HG02840 (cell line): ENCODE results near the gene FBXL7.

Source experiments
- ATAC-seq: cut with Tn5 transposase; IDR thresholded peaks from one replicate; pipeline ENCODE4 v1.9.1; 2021; ENCODE audit warnings: mild to moderate bottlenecking, moderate library complexity, moderate number of reproducible peaks; ENCODE audit not compliant: unreplicated experiment, low FRiP score

FBXL7 gene

DNA sequence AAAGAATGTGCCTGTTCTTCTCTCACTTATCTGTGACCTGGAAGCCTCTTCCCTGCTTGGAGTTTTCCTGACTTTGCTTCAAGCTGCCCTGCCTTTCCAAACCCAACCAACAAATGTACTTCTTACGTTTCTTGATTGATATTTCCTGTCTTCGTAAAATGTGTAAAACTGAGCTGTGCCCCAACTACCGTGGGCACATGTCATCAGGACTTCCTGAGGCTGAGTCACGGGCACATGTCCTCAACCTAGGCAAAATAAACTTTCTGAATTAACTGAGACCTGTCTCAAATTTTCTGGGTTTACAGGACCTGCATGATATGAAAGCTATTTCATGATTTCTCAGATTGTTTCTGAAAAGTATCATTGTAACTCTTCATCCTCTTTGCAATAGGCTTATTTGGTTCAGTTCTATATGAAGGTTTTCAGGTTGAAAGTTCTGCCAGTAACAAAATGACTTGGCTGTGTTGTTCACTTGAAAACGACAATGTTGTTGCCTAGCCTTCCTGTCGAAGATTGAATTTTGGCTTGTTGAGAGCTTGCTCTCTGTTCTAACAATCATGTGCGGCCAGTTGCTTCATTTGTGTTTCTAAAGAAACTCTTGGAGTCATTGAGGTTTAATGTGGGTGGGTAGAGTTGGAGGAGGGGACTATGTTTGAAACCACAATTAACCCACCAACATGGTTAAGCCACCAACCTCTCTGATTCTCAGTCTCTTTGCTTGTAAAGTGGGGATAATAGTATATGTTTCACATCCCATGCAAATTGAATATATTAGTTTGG lies 145.6 kb downstream of the FBXL7 start:
- no peak for ATAC-seq

DNA sequence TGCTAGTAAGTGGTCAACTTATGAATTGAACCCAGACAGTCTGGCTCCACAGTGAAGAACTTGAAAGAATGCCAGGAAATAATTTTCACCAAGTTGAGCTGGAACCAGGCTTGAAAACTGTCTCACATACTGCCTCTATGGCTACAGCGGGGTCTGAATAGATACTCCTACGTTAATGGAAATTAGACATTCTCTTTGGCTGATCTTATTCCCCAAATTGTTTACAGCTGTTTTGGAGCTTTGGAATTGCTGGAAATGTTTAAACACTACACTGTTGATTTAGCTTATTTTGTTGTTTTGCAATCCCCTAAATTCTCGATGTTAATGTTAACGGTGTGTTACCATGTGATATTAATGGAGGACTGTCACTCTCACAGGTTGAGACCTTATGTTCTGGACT lies 146.4 kb downstream of the FBXL7 start:
- no peak for ATAC-seq

DNA sequence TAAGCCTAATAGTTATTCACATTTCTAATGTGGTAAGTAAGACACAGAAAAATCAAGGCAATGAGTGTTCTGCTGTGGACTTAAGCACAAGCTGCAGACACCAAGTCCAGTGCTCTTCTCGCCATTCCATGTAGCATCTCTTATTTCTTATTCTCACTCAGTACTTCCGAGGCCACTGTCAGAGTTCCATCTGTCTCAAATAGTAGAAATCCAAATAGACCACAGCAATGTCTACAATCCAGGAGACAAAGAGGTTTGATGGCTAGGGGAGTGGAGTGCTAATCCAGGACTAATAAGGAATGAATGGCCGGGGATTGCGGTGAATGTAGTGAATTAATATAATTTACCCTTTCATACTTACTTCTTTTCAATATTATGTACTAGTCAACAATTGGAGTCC lies 147.3 kb downstream of the FBXL7 start:
- no peak for ATAC-seq

DNA sequence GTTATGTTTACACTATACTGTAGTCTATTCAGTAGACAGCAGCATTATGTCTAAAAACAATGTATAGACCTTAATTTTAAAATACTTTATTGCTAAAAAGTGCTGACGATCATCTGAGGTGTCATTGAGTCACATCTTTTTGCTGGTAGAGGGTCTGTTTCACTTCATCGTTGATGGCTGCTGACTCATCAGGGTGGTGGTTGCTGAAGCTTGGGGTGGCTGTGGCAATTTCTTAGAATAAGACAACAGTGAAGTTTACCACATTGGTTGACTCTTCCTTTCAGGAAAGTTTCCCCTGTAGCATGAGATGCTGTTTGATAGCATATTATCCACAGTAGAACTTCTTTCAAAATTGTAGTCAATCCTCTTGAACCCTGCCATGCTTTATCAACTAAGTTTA lies 150.3 kb downstream of the FBXL7 start:
- ATAC-seq, result no peak

DNA sequence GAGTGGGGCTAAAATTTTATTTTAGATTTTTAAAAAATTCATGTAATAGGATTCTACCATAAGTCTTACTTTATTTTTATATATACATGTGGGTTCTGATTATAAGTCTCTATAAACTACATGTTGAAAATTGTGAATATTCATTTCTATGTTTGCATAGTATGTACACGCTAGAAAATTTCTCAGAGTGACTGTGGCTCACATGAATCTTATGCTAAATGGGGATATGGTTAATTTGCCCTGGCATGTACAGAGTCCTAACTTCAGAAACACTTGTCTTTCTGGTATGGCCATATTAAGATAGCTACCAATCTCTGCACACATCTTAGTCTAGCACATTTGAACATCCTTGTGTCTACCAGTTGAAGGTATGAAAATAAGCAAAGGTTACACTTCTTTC lies 154.8 kb downstream of the FBXL7 start:
- no peak for ATAC-seq

DNA sequence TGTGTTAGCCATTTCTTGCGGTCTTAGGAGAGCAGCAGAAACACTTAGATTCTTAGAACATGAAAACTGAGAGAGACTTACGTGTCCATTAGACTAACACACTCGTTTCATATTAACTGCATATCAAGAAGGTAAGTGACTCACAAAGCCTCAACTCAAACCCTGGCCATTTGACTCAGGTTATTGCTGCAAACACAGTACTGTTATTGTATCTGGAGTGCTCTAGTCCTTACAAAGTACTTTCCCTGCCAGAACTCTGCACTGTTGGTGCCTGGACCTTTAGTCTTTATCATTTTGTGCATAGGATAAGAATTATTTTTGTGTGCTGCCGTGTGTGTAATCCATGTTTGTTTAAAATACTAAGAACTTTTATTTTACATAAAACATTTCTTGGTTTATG lies 155.7 kb downstream of the FBXL7 start:
- ATAC-seq, result no peak

DNA sequence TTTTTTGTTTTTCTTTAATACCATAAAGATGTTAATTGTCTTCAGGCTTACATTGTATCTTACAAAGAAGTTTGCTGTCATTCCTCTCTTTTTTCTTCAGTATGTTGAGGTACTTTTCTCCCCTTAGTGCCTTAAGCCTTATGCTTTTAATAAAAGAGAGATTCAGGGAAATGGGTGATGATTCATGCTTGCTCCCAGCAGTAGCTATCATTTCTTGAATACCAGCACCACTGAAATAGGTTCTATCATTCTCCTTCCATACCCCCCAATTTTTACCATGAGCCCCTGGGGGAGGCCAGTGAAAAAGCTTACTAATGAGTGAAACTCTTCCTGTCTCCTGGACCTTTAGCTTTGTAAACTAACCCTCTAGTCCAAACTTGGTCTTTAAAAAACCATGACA lies 165.0 kb downstream of the FBXL7 start:
- no peak for ATAC-seq

DNA sequence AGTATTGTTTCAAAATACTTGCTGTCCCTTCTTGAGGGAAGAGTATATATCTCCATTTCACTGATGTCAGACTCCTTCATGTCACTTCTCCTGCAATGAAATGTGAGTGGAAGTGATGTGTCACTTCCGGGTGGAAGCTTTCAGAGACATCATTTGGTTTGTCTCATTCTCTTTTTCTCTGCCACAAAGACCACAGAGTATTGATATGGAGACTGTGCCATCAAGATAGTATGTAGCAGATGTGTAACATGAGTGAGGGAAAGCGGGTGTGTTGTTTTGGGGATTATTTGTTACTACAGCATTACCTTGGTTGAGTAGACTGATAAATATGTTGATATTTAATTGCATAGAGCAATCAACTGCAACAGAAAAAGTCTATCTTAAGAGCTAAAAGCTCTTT lies 169.8 kb downstream of the FBXL7 start:
- no peak for ATAC-seq

DNA sequence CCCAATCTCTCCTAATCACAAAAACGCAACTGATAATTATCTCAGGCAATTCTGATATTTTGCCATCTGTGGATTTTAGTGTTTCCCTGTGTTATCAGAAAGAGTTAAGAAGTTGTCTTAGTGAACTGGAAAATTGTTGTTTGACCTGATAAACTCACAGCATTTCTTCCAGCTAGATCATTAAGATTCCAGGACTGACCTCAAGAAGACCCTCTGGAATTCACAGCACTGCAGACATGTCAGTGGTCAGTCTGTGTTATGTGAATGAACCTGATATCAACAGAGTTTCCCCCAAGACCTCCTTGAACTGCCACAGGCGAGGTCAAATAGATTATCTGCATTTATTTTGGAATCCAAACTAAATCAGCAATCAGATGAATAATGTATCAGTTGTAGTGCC lies 174.7 kb downstream of the FBXL7 start:
- no peak for ATAC-seq

DNA sequence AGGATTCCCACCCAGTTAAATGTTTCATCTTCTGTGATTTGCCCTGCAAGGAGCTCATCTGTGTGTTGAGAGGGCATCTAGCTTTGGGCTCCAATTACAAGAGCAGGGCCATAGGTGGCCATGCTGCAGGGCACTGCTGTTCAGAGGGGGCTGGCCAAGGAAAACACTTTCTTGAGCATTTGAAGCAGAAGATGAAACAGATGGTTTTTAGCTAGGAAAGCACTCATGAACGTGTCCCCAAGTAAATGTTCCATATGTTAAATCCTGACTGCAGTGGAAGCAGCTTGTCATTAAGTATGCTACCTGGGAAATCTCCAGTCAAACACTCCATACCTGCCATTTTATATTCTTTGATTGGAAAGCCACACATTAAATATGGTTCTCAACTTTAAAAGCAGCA lies 176.6 kb downstream of the FBXL7 start:
- no peak for ATAC-seq

DNA sequence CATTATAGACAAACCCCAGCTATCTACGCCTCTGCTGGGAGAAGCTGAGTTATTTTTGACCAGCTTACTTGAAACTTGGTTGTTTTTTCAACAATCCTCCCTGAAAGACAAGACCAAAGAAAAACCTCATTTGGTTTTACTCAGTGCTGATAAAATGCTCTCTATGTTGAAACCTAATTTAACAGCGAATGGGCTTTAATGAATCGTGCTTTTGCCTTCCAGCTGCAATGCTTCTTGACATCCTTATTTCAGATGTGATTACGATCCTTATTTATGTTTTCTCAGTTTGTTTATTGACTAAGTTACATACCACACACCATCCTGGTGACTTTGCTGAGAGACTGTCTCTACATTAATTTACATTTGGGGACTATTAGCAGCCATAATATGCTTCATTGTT lies 179.2 kb downstream of the FBXL7 start:
- ATAC-seq, result no peak

DNA sequence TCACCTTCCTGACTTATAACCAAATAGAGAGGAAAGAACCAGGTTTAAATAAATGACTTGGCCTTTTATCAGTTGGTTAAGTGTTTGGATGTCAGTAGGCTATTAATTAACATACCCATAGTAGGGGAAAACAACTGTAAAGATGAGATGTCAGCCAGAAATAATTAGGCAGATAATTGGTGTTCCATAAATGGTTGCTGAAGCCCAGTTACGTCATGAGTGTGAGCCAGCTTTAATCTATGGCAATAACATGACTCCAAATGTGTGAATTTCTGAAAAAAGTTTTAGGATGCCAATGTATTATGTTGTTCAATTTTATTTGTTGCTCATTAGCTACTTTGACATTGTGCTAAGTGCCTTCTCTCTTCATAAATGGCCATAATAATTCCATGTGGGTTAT lies 180.5 kb downstream of the FBXL7 start:
- ATAC-seq, result no peak

DNA sequence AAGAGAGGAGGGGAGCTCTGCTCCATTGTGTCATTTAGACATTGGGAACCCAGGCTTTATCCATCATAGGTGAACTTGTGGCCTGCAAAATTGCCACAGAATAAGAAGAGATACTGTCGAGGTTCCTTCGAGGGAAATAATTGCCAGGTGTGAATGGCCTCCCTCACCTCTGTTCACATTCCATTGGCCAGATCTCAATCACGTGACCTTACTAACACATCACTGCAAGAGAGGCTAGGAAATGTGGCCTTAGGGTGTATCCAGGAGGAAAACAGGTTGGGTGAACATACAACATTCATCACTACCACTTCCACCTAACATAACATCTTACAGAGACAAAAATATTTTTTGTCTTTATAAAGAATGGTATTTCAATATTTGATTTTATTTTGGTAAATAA lies 182.1 kb downstream of the FBXL7 start:
- ATAC-seq, result no peak

DNA sequence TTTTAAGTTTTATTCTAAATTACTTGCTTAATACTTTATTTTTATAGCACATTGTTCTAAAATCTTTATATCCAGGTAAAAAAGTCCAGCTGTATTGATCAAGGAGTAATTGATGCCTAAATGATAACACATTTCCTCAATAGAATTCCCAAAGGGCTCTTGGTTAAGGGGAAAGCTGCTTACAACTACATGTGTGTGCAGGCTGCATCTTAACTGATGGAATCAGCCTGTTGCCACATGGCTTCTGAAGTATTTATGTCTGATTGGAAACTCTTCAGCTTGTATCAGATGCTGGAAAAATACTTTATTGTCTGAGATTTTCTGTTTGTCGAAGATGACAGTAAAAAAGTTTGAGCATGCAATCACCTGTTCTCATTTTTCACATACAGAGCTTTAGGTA lies 182.6 kb downstream of the FBXL7 start:
- no peak for ATAC-seq

DNA sequence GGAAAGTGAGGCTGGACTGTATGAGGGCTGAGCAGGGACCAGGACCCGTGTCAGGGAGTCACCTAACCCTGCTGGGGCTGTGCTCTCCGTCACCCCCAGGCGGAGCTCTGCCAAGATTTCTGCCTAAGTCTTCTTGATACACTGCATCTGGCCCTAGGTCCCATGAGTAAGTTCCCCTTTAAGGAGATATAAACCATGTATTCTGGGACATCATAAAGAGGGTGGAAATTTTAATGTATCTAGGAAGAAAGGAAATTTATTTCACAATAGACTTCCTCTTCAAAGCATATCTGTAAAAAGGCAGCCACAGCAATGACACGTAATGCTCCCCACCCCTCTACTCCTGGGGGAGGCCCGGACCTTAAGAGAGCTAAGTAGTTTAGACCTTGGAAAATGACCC lies 183.4 kb downstream of the FBXL7 start:
- no peak for ATAC-seq

DNA sequence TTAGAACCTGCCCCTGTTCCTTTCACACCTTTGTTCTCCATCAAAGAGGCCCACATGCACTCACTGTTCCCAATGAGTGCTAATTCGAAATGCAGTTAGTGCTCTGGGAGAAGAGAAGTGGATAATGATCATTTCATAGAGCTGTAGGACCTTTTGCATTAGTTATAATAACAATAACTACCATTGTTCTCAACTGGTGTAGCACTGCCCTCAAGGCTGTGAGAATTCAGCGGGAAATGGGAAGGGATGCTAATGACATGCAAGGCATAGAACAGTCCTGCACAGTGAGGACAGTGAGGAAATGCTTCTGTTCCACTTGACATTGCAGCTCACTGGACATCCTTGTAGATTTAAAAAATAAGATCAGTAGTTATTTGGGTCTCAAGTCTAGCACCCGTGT lies 187.4 kb downstream of the FBXL7 start:
- no peak for ATAC-seq

DNA sequence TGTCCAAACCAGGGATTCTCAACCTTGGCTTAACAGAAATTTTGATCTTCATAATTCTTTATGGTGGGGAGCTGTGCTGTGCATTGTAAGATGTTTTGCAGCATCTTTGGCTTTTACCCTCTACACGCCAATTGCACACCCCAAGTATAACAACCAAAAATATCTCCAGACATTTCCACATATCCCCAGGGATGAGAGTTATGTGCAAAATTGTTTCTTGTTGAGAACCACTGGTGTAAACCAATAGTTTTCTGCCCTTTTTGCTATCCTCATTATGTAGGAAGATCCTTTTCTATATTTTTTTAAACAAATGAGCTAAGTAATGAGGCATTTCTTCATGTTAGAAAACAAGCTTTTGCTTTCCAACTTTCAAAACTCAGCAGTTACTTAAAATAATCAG lies 189.9 kb downstream of the FBXL7 start:
- no peak for ATAC-seq

DNA sequence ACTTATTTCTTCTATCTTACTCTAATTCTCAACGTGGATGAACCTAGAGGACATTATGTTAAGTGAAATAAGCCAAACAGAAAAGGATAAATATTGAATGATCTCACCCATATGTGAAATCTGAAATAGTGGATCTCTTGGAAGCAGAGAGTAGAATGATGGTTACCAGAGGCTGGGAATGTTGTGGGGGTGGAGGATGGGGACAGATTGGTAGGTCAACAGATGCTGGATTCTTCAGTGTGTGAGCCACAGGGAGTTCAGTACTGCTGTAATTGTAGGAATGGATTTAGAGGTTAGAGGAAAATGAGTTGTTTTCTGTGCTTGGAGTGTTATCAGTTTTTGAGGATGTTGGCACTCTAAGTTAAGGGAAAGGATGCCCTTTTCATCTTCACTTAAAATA lies 190.6 kb downstream of the FBXL7 start:
- ATAC-seq, result no peak

DNA sequence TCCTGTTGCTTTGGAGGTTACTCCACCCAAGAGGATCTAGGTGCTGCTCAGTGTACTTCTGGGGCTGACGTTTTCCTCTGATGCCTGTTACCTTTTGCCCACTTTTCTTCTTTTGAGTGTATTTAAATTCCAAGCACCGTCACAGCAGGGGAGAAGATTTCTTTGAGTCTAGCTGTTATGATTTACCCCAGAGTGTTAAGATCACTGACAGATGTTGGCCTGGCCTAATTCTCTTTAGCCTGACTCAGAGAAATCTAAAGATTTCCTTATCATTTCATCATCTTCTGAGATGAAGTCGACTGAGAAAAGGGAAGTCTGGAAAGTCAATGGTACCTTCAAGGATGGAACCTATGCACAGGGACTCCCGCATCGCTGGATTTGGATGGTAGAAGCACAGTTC lies 191.5 kb downstream of the FBXL7 start:
- ATAC-seq, result no peak

DNA sequence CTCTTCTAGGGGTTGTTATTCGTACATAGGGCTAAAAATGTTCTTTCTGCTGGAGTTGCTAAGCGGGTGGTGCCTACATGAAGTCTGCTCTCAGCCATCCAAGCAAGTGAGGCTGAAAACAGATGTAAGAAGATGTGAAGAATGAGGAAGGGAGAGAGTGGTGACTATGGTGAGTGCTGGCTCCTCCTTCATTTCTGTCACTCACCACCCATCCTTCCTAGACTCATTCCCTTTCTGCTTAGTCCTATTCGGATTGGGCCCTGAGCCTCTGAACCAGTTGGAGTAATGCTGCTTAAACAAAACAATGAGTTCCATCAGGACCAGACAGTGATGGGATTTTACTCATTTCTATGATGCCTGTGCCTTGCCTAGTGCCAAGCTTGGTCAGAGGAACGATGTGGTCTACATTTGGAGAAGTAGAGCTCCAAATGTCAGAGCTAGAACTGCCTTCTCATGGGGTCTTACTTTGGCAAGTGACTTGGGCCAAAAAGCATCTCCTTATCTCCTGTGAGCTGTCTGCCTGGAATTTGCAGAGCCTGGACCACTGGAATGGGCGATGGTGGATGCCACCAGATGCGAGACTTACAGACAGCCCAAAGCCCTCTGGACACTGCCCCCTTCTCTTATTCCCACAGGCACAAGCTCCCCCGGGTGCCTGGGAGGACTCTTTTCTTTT lies 192.9 kb downstream of the FBXL7 start:
- no peak for ATAC-seq

DNA sequence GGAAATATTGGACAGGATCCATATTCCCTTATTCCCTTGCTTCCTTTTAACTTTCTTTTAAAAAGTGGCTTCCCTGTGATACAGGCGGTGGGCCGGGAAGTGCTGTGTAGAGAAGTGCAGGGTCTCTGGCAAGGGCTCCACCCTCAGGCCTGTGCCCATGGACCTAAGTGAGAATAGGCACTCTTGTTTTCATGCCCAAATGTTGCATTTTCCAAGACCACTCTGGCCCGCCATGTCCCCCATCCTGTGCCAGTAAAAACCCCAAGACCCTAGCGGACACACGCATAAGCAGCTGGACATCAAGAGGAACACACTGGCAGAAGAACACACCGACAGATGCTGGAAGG lies 193.4 kb downstream of the FBXL7 start:
- no peak for ATAC-seq

DNA sequence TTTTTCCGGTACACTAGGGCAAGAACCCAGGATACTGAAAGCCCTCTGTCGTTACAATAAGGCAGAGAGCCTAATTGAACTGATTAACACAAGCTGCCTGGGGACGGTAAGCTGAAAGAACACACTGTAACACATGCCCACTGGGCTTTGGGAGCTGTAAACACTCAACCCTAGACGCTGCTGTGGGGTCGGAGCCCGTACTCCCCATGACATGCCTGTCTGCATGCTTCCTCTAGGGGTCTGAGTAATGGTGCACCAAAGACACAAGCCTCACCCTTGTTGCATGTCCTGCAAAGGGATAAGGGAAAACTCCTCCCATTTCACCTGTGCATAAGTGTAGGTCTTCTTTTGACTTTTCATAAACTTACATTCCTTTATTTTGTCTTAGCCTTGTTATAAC lies 194.0 kb downstream of the FBXL7 start:
- ATAC-seq, result no peak
